Endodermal cell (in vitro differentiated cells): ENCODE results near the gene DLG2. TPM values are rescaled to one million over a fixed set of nuclear protein-coding genes. Genes with fewer than 3 reads are reported as not detected.

Experiments
- DNase-seq: peaks from one replicate; pipeline ENCODE4 v3.0.0-alpha.2; 2017
- H3K27ac ChIP-seq: 2 replicates; pipeline ENCODE4 v1.5.1; 2013; ENCODE audit warnings: mild to moderate bottlenecking, low read depth, low read length, moderate library complexity
- H3K27me3 ChIP-seq: 2 replicates; pipeline ENCODE4 v1.6.1; 2013; ENCODE audit warnings: mild to moderate bottlenecking, low read length, moderate library complexity; ENCODE audit not compliant: insufficient read depth, control insufficient read depth, poor library complexity, severe bottlenecking
- H3K36me3 ChIP-seq: 2 replicates; pipeline ENCODE4 v1.7.0; 2013; ENCODE audit warnings: mild to moderate bottlenecking, low read length, moderate library complexity; ENCODE audit not compliant: control insufficient read depth, insufficient read depth
- H3K4me1 ChIP-seq: one replicate; pipeline ENCODE4 v1.7.0; 2013; ENCODE audit warnings: low read length; ENCODE audit not compliant: control insufficient read depth, insufficient read depth
- H3K4me3 ChIP-seq: 2 replicates; pipeline ENCODE4 v1.5.1; 2013; ENCODE audit warnings: mild to moderate bottlenecking, low read length, moderate library complexity
- H3K9ac ChIP-seq: 2 replicates; pipeline ENCODE4 v1.6.1; 2013; ENCODE audit warnings: mild to moderate bottlenecking, low read length, moderate library complexity; ENCODE audit not compliant: poor library complexity, severe bottlenecking; ENCODE audit errors: extremely low read depth
- H3K9me3 ChIP-seq: 2 replicates; pipeline ENCODE4 v1.6.1; 2013; ENCODE audit warnings: mild to moderate bottlenecking, low read length, moderate library complexity; ENCODE audit not compliant: control insufficient read depth
- H3K27ac Mint-ChIP-seq: 2 replicates; pipeline ENCODE4 v1.8.0; 2020; ENCODE audit warnings: mixed read lengths
- H3K27me3 Mint-ChIP-seq: 2 replicates; pipeline ENCODE4 v1.8.0; 2021; ENCODE audit warnings: mild to moderate bottlenecking, mixed read lengths; ENCODE audit not compliant: insufficient read depth
- H3K36me3 Mint-ChIP-seq: 2 replicates; pipeline ENCODE4 v1.8.0; 2020; ENCODE audit warnings: low read depth, mixed read lengths
- H3K4me1 Mint-ChIP-seq: 2 replicates; pipeline ENCODE4 v1.8.0; 2020; ENCODE audit warnings: mixed read lengths
- H3K4me3 Mint-ChIP-seq: 2 replicates; pipeline ENCODE4 v1.8.0; 2020; ENCODE audit warnings: mild to moderate bottlenecking, moderate library complexity, mixed read lengths
- H3K9me3 Mint-ChIP-seq: 2 replicates; pipeline ENCODE4 v1.8.0; 2020; ENCODE audit warnings: mild to moderate bottlenecking, mixed read lengths
- CTCF ChIP-seq: fragments of 200-600 bp; sonication (generic); conservative IDR thresholded peaks from 2 replicates; pipeline ENCODE4 v1.5.0; 2021; ENCODE audit warnings: antibody characterized with exemption, mild to moderate bottlenecking
- WGBS, 2 experiments: methylation state at CpG; one replicate each; pipeline versions ENCODE4 v1.1.5 to v1.1.7; 2013; ENCODE audit warnings: missing lambda C conversion rate in 2 of 2, mixed read lengths in 1 of 2; ENCODE audit not compliant: insufficient coverage in 1 of 2, insufficient read length in 1 of 2; 5-methylcytosine and 5-hydroxymethylcytosine counted together
- total RNA-seq, 2 donors: library from RNA; stranded (reverse); fragmentation: NEBNext Ultra II Directional in 1 of 2; extraction: Animal tissue kit (Norgen Biotek cat#: 25700) in 1 of 2; gene quantifications; 2 replicates in 1 of 2; 3 replicates in 1 of 2; pipeline ENCODE4 v1.2.1, GENCODE V29; 2021

DLG2 gene
- total RNA-seq, 2 donors from 2014 or later, result 9.6 to 10.6 TPM

GRCh38 chr11:83655976-83656375, 1971.2 kb downstream of the DLG2 start:
- Mint-ChIP-seq H3K27ac (no peak overlapping the region), H3K27me3 (no peaks in the 10 kb centered on the region), H3K9me3 (no peaks in the 10 kb centered on the region), H3K36me3 (no peaks in the 10 kb centered on the region), H3K4me3 (no peak overlapping the region), H3K4me1 (no peaks in the 10 kb centered on the region)
- no peak overlapping the region for H3K9ac ChIP-seq
- WGBS, 2 experiments, result 89 to 97% methylated on average over 3 of the region's 3 CpGs
- DNase-seq, result no peak
- TF ChIP-seq CTCF, result no peak
- no peaks in the 10 kb centered on the region for H3K36me3 ChIP-seq
- H3K9me3 ChIP-seq, result no peaks in the 10 kb centered on the region
- H3K4me3 ChIP-seq, result no peak overlapping the region
- no peak overlapping the region for H3K27ac ChIP-seq
- no peaks in the 10 kb centered on the region for H3K4me1 ChIP-seq
- H3K27me3 ChIP-seq, result no peaks in the 10 kb centered on the region

GRCh38 chr11:83649528-83649855, 1977.7 kb downstream of the DLG2 start:
- no peak for TF ChIP-seq CTCF
- Histone ChIP-seq H3K27ac (no peak overlapping the region), H3K4me3 (no peak overlapping the region), H3K9ac (no peak overlapping the region), H3K4me1 (no peaks in the 10 kb centered on the region), H3K36me3 (no peaks in the 10 kb centered on the region), H3K27me3 (no peaks in the 10 kb centered on the region), H3K9me3 (no peaks in the 10 kb centered on the region)
- Mint-ChIP-seq H3K27ac (no peak overlapping the region), H3K36me3 (no peaks in the 10 kb centered on the region), H3K4me1 (peaks cover 3% of the 10 kb centered on the region), H3K4me3 (no peak overlapping the region), H3K9me3 (no peaks in the 10 kb centered on the region), H3K27me3 (no peaks in the 10 kb centered on the region)
- WGBS, 2 experiments, result 80 to 89% methylated on average over 1 of the region's 1 CpG
- DNase-seq, result no peak

GRCh38 chr11:83648610-83649527, 1978.3 kb downstream of the DLG2 start:
- no peaks in the 10 kb centered on the region for H3K27me3 ChIP-seq
- DNase-seq, result no peak
- WGBS, 2 experiments, result 98% methylated on average over 2 of the region's 2 CpGs; no CpG with 5 or more reads in 1 of the 2 experiments
- Mint-ChIP-seq H3K36me3 (no peaks in the 10 kb centered on the region), H3K4me1 (peaks cover 3% of the 10 kb centered on the region), H3K27ac (no peak overlapping the region), H3K27me3 (no peaks in the 10 kb centered on the region), H3K9me3 (no peaks in the 10 kb centered on the region), H3K4me3 (no peak overlapping the region)
- no peaks in the 10 kb centered on the region for H3K36me3 ChIP-seq
- H3K27ac ChIP-seq, result no peak overlapping the region
- H3K4me3 ChIP-seq, result no peak overlapping the region
- H3K4me1 ChIP-seq, result no peaks in the 10 kb centered on the region
- no peak for TF ChIP-seq CTCF
- no peaks in the 10 kb centered on the region for H3K9me3 ChIP-seq
- H3K9ac ChIP-seq, result no peak overlapping the region
